Measurements from ENCODE around the gene PLEKHM3.

The PLEKHM3 gene

GRCh38 chr2:207897541-207898353 lies 127.6 kb downstream of the PLEKHM3 start:
- H3K27ac ChIP-seq (ENCODE audit: low read depth, low read length): no peak overlapping the region
- no peaks in the 10 kb centered on the region for H3K9me3 ChIP-seq (ENCODE audit: insufficient read depth, low read length)
- no peaks in the 10 kb centered on the region for H3K27me3 ChIP-seq (ENCODE audit: low read length)
- H3K9ac ChIP-seq (ENCODE audit: low read length): no peak overlapping the region
- H3K4me2 ChIP-seq (ENCODE audit: low read depth, low read length, poor library complexity, severe bottlenecking): no peak overlapping the region
- H2AFZ ChIP-seq (ENCODE audit: low read depth, low read length, severe bottlenecking): no peak overlapping the region
- no peaks in the 10 kb centered on the region for H3K36me3 ChIP-seq (ENCODE audit: low read length)
- H4K20me1 ChIP-seq (ENCODE audit: low read depth, low read length): no peaks in the 10 kb centered on the region
- H3K79me2 ChIP-seq (ENCODE audit: insufficient read depth, low read length): no peaks in the 10 kb centered on the region
- no peak overlapping the region for H3K4me3 ChIP-seq (ENCODE audit: insufficient read depth, low read length, poor library complexity, severe bottlenecking)
- no peaks in the 10 kb centered on the region for H3F3A ChIP-seq (ENCODE audit: insufficient read depth)
- H3K9me2 ChIP-seq (replicated peaks; ENCODE audit: insufficient read depth, low read length): no peaks in the 10 kb centered on the region
- TF ChIP-seq EZH2phosphoT487 (conservative IDR thresholded peaks at IDR 0.05; ENCODE audit: low read length) (no peak), CTCF (IDR thresholded peaks at IDR 0.05; ENCODE audit: insufficient read depth, low read length, poor library complexity, severe bottlenecking) (no peak)

DNA sequence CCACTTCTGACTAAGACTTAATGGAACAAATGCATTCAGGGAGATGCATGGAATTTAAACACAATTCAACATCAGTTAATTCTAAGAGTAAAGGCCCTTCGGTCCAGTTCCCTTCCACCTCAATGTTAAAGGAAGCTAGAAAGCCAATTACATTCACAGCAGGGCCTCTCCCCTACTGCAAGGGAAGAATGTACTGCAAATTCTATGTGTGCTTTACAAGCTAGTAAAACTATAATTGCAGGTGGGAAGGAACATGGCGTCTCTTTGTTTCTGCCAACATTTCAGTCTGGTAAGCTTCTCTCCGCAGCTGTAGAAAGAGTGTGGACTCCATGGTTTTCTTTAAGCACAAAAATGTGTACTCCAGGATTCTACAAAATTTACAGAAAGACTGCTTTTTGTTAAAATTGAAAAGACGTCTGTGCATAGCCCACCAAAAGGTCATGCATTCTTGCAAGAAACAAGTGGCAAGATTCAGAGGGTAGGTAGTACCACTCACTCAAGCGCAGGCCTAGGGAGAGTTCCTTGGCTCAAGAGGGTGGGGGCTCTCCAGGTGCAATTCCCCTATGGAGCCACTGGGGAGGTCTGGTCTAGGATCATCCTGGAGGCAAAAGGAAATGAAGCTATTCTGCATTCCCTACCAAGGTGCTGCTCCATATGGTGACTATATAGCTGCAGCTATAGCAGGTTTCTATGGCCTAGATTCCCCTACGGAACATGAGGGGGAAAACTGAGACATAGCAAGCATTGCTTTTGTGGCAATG lies 128.6 kb downstream of the PLEKHM3 start:
- H3K9me2 ChIP-seq (replicated peaks; ENCODE audit: insufficient read depth, low read length): no peaks in the 10 kb centered on the region
- no peak overlapping the region for H3K9ac ChIP-seq (ENCODE audit: low read length)
- no peaks in the 10 kb centered on the region for H4K20me1 ChIP-seq (ENCODE audit: low read depth, low read length)
- no peaks in the 10 kb centered on the region for H3F3A ChIP-seq (ENCODE audit: insufficient read depth)
- H3K27ac ChIP-seq (ENCODE audit: low read depth, low read length): no peak overlapping the region
- no peaks in the 10 kb centered on the region for H3K9me3 ChIP-seq (ENCODE audit: insufficient read depth, low read length)
- H3K27me3 ChIP-seq (ENCODE audit: low read length): no peaks in the 10 kb centered on the region
- H2AFZ ChIP-seq (ENCODE audit: low read depth, low read length, severe bottlenecking): no peak overlapping the region
- no peak for TF ChIP-seq CTCF (IDR thresholded peaks at IDR 0.05; ENCODE audit: insufficient read depth, low read length, poor library complexity, severe bottlenecking)
- no peak for TF ChIP-seq EZH2phosphoT487 (conservative IDR thresholded peaks at IDR 0.05; ENCODE audit: low read length)
- H3K36me3 ChIP-seq (ENCODE audit: low read length): no peaks in the 10 kb centered on the region
- no peaks in the 10 kb centered on the region for H3K79me2 ChIP-seq (ENCODE audit: insufficient read depth, low read length)
- no peak overlapping the region for H3K4me3 ChIP-seq (ENCODE audit: insufficient read depth, low read length, poor library complexity, severe bottlenecking)
- no peak overlapping the region for H3K4me2 ChIP-seq (ENCODE audit: low read depth, low read length, poor library complexity, severe bottlenecking)

GRCh38 chr2:207895274-207895860 lies 130.0 kb downstream of the PLEKHM3 start:
- H2AFZ ChIP-seq (ENCODE audit: low read depth, low read length, severe bottlenecking): no peak overlapping the region
- H3F3A ChIP-seq (ENCODE audit: insufficient read depth): no peaks in the 10 kb centered on the region
- no peak overlapping the region for H3K27ac ChIP-seq (ENCODE audit: low read depth, low read length)
- H4K20me1 ChIP-seq (ENCODE audit: low read depth, low read length): no peaks in the 10 kb centered on the region
- H3K9me2 ChIP-seq (replicated peaks; ENCODE audit: insufficient read depth, low read length): no peaks in the 10 kb centered on the region
- no peak overlapping the region for H3K4me2 ChIP-seq (ENCODE audit: low read depth, low read length, poor library complexity, severe bottlenecking)
- H3K79me2 ChIP-seq (ENCODE audit: insufficient read depth, low read length): no peaks in the 10 kb centered on the region
- no peak overlapping the region for H3K4me3 ChIP-seq (ENCODE audit: insufficient read depth, low read length, poor library complexity, severe bottlenecking)
- TF ChIP-seq EZH2phosphoT487 (conservative IDR thresholded peaks at IDR 0.05; ENCODE audit: low read length) (no peak), CTCF (IDR thresholded peaks at IDR 0.05; ENCODE audit: insufficient read depth, low read length, poor library complexity, severe bottlenecking) (no peak)
- H3K27me3 ChIP-seq (ENCODE audit: low read length): no peaks in the 10 kb centered on the region
- no peaks in the 10 kb centered on the region for H3K36me3 ChIP-seq (ENCODE audit: low read length)
- H3K9me3 ChIP-seq (ENCODE audit: insufficient read depth, low read length): no peaks in the 10 kb centered on the region
- H3K9ac ChIP-seq (ENCODE audit: low read length): no peak overlapping the region
